ENCODE measurements around the gene RGL1.

DNA sequence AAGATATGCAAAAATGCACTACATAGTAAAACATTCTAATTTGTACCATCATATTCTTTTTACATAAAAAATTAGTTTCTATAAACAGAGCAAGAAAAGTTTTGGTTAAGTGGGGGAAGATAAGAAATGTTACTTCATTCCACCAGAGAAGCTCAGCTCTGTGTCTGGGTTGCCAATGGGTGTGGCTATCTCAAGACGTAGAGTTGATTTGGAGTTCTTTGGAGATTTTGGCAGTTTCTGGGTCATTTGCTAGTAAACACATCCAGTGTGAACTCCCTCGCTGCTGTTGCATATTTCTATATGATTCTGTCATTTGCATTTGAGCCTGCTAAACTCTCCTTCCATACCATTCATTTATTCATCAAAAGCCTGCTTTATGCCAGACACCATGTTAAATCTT lies 7.2 kb downstream of the RGL1 start:
- TF ChIP-seq, protein P1, sequence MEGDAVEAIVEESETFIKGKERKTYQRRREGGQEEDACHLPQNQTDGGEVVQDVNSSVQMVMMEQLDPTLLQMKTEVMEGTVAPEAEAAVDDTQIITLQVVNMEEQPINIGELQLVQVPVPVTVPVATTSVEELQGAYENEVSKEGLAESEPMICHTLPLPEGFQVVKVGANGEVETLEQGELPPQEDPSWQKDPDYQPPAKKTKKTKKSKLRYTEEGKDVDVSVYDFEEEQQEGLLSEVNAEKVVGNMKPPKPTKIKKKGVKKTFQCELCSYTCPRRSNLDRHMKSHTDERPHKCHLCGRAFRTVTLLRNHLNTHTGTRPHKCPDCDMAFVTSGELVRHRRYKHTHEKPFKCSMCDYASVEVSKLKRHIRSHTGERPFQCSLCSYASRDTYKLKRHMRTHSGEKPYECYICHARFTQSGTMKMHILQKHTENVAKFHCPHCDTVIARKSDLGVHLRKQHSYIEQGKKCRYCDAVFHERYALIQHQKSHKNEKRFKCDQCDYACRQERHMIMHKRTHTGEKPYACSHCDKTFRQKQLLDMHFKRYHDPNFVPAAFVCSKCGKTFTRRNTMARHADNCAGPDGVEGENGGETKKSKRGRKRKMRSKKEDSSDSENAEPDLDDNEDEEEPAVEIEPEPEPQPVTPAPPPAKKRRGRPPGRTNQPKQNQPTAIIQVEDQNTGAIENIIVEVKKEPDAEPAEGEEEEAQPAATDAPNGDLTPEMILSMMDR (IDR thresholded peaks at IDR 0.05), result no peak
- no peak for TF ChIP-seq EP300 (IDR thresholded peaks at IDR 0.05)
- TF ChIP-seq POLR2A (IDR thresholded peaks at IDR 0.05; ENCODE audit: low read depth), result no peak
- no peak for TF ChIP-seq POLR2AphosphoS5 (IDR thresholded peaks at IDR 0.05)

Data from esophagus muscularis mucosa (tissue), 4 donors.